Measurements from ENCODE around the gene CRYBG3. TPM values are rescaled to one million over a fixed set of nuclear protein-coding genes. Genes with fewer than 3 reads are reported as not detected.

Gene CRYBG3
- total RNA-seq, 4 donors from 2014 or later = 16.4 to 33.4 (median 21.6) TPM

DNA sequence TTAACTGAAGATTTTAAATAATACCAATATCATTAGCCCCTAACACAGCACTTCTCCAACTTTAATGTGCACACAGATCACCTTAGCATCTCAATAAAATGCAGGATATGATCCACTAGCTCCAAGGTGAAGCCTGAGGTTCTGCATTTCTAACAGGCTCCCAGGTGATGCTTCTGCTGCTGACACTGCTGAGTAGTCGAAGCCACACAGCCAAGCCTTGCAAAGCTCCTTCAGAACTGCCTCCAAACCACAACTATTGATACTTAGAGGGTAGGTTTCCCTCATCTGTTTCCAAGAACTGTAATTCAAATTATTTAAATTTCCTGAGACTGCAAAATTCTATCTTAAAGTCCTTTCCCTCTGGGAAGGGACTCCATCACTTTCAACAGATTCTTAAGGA is 146.6 kb downstream of the CRYBG3 start:
- TF ChIP-seq, protein P1, sequence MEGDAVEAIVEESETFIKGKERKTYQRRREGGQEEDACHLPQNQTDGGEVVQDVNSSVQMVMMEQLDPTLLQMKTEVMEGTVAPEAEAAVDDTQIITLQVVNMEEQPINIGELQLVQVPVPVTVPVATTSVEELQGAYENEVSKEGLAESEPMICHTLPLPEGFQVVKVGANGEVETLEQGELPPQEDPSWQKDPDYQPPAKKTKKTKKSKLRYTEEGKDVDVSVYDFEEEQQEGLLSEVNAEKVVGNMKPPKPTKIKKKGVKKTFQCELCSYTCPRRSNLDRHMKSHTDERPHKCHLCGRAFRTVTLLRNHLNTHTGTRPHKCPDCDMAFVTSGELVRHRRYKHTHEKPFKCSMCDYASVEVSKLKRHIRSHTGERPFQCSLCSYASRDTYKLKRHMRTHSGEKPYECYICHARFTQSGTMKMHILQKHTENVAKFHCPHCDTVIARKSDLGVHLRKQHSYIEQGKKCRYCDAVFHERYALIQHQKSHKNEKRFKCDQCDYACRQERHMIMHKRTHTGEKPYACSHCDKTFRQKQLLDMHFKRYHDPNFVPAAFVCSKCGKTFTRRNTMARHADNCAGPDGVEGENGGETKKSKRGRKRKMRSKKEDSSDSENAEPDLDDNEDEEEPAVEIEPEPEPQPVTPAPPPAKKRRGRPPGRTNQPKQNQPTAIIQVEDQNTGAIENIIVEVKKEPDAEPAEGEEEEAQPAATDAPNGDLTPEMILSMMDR (IDR thresholded peaks at IDR 0.05) = no peak
- no peak for TF ChIP-seq POLR2A (IDR thresholded peaks at IDR 0.05)
- WGBS, 2 donors = 80 to 92% methylated on average over 1 of the region's 1 CpG
- Histone ChIP-seq H3K4me1 (peaks cover 14 to 51% (median 18%) of the 10 kb centered on the region in 3 donors), H3K27ac (no peak overlapping the region), H3K36me3 (peaks cover 0 to 39% (median 10%) of the 10 kb centered on the region in 3 donors), H3K4me3 (no peak overlapping the region), H3K9me3 (no peaks in the 10 kb centered on the region), H3K27me3 (no peaks in the 10 kb centered on the region)
- intact Hi-C loops (cut with DNase I) = no loop called here
- no peak for DNase-seq

DNA sequence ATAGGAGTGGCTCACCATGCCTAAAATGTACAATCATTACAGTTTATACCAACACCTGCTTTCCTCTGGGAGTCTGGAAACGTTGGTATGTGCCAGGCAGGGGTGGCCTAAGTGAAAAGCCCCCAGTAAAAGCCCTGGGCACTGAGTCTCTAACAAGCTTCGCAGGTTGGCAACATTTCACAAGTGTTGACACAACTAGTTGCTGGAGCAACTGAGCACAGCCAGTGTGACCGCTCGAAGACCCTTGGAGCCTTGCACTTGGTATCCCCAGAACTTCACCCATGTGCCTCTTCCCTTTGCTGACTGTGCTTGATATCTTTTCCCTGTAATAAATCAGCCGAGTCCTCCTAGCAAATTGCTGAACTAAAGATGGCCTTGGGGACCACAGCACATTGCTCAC is 147.7 kb downstream of the CRYBG3 start:
- no peak for TF ChIP-seq POLR2A (IDR thresholded peaks at IDR 0.05)
- TF ChIP-seq, protein P1 (IDR thresholded peaks at IDR 0.05) = no peak
- peaks cover 14 to 51% (median 18%) of the 10 kb centered on the region in 3 donors for H3K4me1 ChIP-seq
- 75 to 83% methylated on average over 5 of the region's 5 CpGs for WGBS, 2 donors
- no peaks in the 10 kb centered on the region for H3K9me3 ChIP-seq
- no peaks in the 10 kb centered on the region for H3K27me3 ChIP-seq
- intact Hi-C loops (cut with DNase I) = no loop called here
- no peak for DNase-seq
- H3K27ac ChIP-seq = no peak overlapping the region
- no peak overlapping the region for H3K4me3 ChIP-seq
- H3K36me3 ChIP-seq = peaks cover 0 to 29% (median 10%) of the 10 kb centered on the region in 3 donors

DNA sequence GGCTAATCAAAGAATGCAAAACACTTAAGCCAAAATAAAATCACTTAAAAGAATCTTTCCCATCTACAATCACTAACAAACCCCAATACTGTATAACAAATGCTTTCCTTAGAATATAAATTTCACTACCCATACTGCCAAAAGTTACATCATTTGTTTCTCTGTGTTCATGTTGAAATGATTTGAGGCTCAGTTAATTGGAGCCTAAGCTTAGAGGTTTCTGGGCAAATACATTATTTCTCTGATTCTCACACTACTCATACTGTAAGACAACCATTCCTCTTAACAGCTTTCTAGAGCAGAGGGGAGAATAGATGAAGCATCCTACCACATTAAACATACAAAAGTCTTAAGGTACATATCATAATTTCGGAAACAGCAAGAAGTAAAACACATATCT is 148.3 kb downstream of the CRYBG3 start:
- Histone ChIP-seq H3K36me3 (peaks cover 0 to 23% (median 10%) of the 10 kb centered on the region in 3 donors), H3K4me1 (peaks cover 14 to 51% (median 18%) of the 10 kb centered on the region in 3 donors), H3K27me3 (no peaks in the 10 kb centered on the region), H3K27ac (peak overlapping the region in 1 of 4 donors; percentile 97), H3K4me3 (peak overlapping the region in 1 of 4 donors; percentile 77), H3K9me3 (no peaks in the 10 kb centered on the region)
- intact Hi-C loops (cut with DNase I) = no loop called here
- no peak for DNase-seq
- WGBS, 2 donors = 83% methylated on average over 1 of the region's 1 CpG
- no peak for TF ChIP-seq POLR2A (IDR thresholded peaks at IDR 0.05)
- TF ChIP-seq, protein P1 (IDR thresholded peaks at IDR 0.05) = no peak

DNA sequence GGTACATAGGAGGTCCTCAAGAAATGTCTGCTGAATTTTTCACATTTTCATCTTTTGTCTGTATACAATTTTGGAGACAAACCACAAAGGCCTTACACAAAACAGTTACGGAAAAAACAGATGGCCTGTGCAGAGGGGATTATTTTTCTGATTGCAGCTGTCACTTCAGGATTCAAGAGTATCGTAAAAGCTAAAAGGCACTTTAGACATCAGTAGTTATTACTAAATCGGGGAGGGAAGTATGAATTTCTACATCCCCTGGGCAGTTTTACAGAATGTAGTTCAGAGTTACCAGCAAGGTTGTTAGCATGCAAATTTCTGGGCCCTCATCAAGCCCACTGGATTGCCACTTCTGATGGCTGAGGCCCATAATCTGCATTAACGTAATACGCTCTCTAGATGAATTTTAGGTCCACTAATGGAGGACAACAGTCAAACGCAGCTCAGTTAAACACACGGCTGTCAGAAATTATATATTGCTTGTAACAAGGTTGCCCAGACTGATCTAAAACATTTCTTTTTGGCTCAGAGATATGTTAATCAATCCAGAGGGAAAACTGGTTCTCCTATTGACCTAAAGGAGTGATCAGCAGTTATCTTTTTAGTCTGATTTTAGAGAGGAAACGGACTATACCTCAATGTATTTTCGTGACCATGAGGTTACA is 149.3 kb downstream of the CRYBG3 start:
- no peak for DNase-seq
- WGBS, 2 donors = 48 to 50% methylated on average over 9 of the region's 9 CpGs
- Histone ChIP-seq H3K27ac (peak overlapping the region; percentile 92 to 97 (median 96)), H3K36me3 (peaks cover 0 to 14% (median 2%) of the 10 kb centered on the region in 3 donors), H3K9me3 (no peaks in the 10 kb centered on the region), H3K4me1 (peaks cover 14 to 51% (median 18%) of the 10 kb centered on the region in 3 donors), H3K4me3 (peak overlapping the region; percentile 77 to 92 (median 88)), H3K27me3 (no peaks in the 10 kb centered on the region)
- intact Hi-C loops (cut with DNase I) = no loop called here
- TF ChIP-seq, protein P1 (IDR thresholded peaks at IDR 0.05) = no peak
- no peak for TF ChIP-seq POLR2A (IDR thresholded peaks at IDR 0.05)

DNA sequence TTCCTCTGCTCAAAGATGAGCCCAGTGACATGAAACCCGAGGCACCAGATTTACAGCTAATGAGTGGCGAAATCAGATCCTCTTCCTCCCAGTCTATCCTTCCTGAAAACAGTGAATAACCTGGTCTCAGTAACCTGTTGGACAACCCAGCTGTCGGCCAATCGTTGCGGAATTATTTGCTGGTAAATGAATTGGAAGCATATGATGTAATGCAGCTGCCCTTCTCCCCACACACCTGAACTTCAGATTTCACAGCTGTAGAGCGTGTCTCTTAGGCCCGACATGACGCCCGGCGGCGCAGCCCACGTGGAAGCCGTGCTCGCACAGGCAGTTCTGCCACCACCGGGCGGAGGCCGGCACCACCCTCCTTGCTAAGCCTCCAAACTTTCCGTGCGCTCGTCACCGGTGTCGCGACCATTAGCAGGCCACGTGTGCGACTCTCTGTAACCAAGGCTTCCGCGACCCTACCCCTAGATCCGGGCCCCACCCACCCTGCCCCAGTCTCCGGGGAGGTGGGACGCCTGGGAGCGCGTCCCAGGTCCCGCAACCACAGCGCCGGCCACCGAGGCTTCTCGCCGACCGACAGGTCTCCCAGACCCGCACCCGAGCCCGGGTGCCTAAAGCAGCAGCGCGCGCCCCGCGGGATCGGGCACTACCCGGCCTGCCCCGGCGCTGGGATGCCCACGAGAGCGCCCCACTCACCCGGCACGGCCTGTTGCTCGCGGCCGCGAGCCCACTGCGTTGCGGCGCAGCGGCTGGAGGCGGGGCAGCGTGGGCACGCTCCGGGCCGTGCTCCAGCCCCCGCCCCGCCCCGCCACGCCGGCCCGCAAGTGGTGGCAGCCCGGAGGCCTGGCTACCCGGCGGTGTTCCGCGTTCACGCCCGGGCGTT is 150.1 kb downstream of the CRYBG3 start, which contains the start of gene RIOX2:
Gene RIOX2, minus strand, starts transcription at position 753 of the 889 bp plus-strand sequence. CDS start 4,838 bp downstream, outside the sequence.
- Histone ChIP-seq H3K27ac (peak within 1 kb of the TSS; percentile 92 to 97 (median 96)), H3K4me3 (peak within 1 kb of the TSS; percentile 77 to 92 (median 88)), H3K9me3 (no peaks in the 10 kb centered on the region), H3K4me1 (peaks cover 14 to 51% (median 18%) of the 10 kb centered on the region in 3 donors), H3K27me3 (no peaks in the 10 kb centered on the region), H3K36me3 (peaks cover 0 to 6% (median 0%) of the 10 kb centered on the region in 3 donors)
- intact Hi-C loops (cut with DNase I) = no loop called here
- TF ChIP-seq POLR2A (IDR thresholded peaks at IDR 0.05) = peak in 2 of 4 donors; percentile 65 to 74
- TF ChIP-seq, protein P1 (IDR thresholded peaks at IDR 0.05) = peak in 1 of 6 experiments; percentile 15
- DNase-seq = peak; percentile 14
- WGBS, 2 donors = 1 to 5% methylated on average over 7 to 42 of the region's 82 CpGs

Data from esophagus squamous epithelium (tissue), 5 donors.